A549 (cell line): ENCODE data around the gene CAPN14. TPM values are rescaled to one million over a fixed set of nuclear protein-coding genes. Genes with fewer than 3 reads are reported as not detected.

Experiments
- ATAC-seq, 2 experiments: fragments of 200-7000 bp in 1 of 2; fragments of >200 bp in 1 of 2; cut with Nextera tagmentation in 1 of 2; cut with Tn5 transposase in 1 of 2; 3 replicates each; pipeline versions ENCODE4 v1.8.0 to v1.9.1; 2018 to 2020; ENCODE audit warnings: mild to moderate bottlenecking in 1 of 2, moderate library complexity in 1 of 2
- CTCF ChIA-PET: fragments of 300-600 bp; sonication (Branson Sonifier 250); formaldehyde crosslinking; extraction: SDS; loops from one replicate; lab custom pipeline; 2021; ENCODE audit warnings: antibody characterized with exemption, inconsistent platforms; lab: Yijun Ruan, JAX
- POLR2A ChIA-PET: fragments of 350-600 bp; formaldehyde crosslinking; extraction: SDS; loops from one replicate; lab custom pipeline; 2021; ENCODE audit warnings: antibody characterized with exemption, inconsistent platforms; lab: Yijun Ruan, JAX
- DNase-seq, 2 experiments: peaks; one replicate each; pipeline versions ENCODE4 v3.0.0 to v3.0.0-alpha.2; 2011 to 2016; ENCODE audit warnings: low read depth in 1 of 2, low spot score in 1 of 2
- FAIRE-seq: peaks from 2 replicates; lab custom pipeline; 2011; peaks lifted over from hg19 to GRCh38; lab: Jason Lieb, UNC
- H3K27ac ChIP-seq, 2 experiments: fragments of >200 bp; sonication (Bioruptor Twin); formaldehyde crosslinking; 3 replicates each; pipeline ENCODE4 v1.5.1; 2016 to 2017
- H3K4me1 ChIP-seq: fragments of >200 bp; sonication (Bioruptor Twin); formaldehyde crosslinking; 3 replicates; pipeline ENCODE4 v1.6.1; 2016
- H3K4me2 ChIP-seq: fragments of >200 bp; sonication (Bioruptor Twin); formaldehyde crosslinking; 3 replicates; pipeline ENCODE4 v1.6.1; 2016
- H3K4me3 ChIP-seq: fragments of >200 bp; sonication (Bioruptor Twin); formaldehyde crosslinking; 3 replicates; pipeline ENCODE4 v1.5.1; 2016
- H3K9me3 ChIP-seq: fragments of >200 bp; sonication (Bioruptor Twin); formaldehyde crosslinking; 3 replicates; pipeline ENCODE4 v1.6.1; 2016
- EHF ChIP-seq: fragments of 250-450 bp; sonication (Bioruptor Pico); IDR thresholded peaks from 2 replicates; pipeline ENCODE4 v1.5.0; 2020; ENCODE audit warnings: mild to moderate bottlenecking
- EHMT2 ChIP-seq: fragments of 200-600 bp; sonication (generic); IDR thresholded peaks from 2 replicates; pipeline ENCODE4 v1.6.1; 2016; ENCODE audit warnings: antibody characterized with exemption, low read depth, mild to moderate bottlenecking, moderate library complexity
- EP300 ChIP-seq, 2 experiments: fragments of >200 bp; sonication (Bioruptor Twin); formaldehyde crosslinking; IDR thresholded peaks; 2 replicates in 1 of 2; 3 replicates in 1 of 2; pipeline ENCODE4 v1.6.1; 2016 to 2017
- GATA3 ChIP-seq: IDR thresholded peaks from 2 replicates; pipeline ENCODE4 v1.6.1; 2012; ENCODE audit warnings: borderline replicate concordance
- HDAC2 ChIP-seq: fragments of 200-600 bp; sonication (generic); IDR thresholded peaks from 2 replicates; pipeline ENCODE4 v1.6.1; 2016
- HOXB5 ChIP-seq: fragments of 250-450 bp; sonication (Bioruptor Pico); IDR thresholded peaks from 2 replicates; pipeline ENCODE4 v1.5.0; 2020; ENCODE audit warnings: mild to moderate bottlenecking, moderate library complexity
- JUN ChIP-seq, 2 experiments: fragments of >200 bp; sonication (Bioruptor Twin); formaldehyde crosslinking; IDR thresholded peaks; 2 replicates in 1 of 2; 3 replicates in 1 of 2; pipeline ENCODE4 v1.6.1; 2016 to 2017
- KDM1A ChIP-seq: fragments of 200-600 bp; sonication (generic); IDR thresholded peaks from 2 replicates; pipeline ENCODE4 v1.6.1; 2016; ENCODE audit warnings: low read depth, mild to moderate bottlenecking
- MAZ ChIP-seq: fragments of 150-350 bp; IDR thresholded peaks from 2 replicates; pipeline ENCODE4 v1.6.1; 2014; ENCODE audit warnings: antibody characterized with exemption, low read depth, low read length, borderline replicate concordance
- POLR2A ChIP-seq: IDR thresholded peaks from 2 replicates; pipeline ENCODE4 v1.6.1; 2012; ENCODE audit warnings: mild to moderate bottlenecking, low read length
- RAD21 ChIP-seq, 2 experiments: fragments of >200 bp in 1 of 2; sonication (Bioruptor Twin) in 1 of 2; formaldehyde crosslinking in 1 of 2; IDR thresholded peaks in 1 of 2; conservative IDR thresholded peaks in 1 of 2; 2 replicates in 1 of 2; 3 replicates in 1 of 2; pipeline ENCODE4 v1.6.1; 2012 to 2018; ENCODE audit warnings: inconsistent platforms in 1 of 2
- RARB ChIP-seq: fragments of 250-450 bp; sonication (Bioruptor Pico); IDR thresholded peaks from 2 replicates; pipeline ENCODE4 v1.8.0; 2021; ENCODE audit warnings: mild to moderate bottlenecking, moderate library complexity
- RCOR1 ChIP-seq: fragments of 150-350 bp; IDR thresholded peaks from 2 replicates; pipeline ENCODE4 v1.6.1; 2014; ENCODE audit warnings: antibody characterized with exemption, low read length, low read depth
- RFX5 ChIP-seq: fragments of 450-650 bp; IDR thresholded peaks from 2 replicates; pipeline ENCODE4 v1.7.1; 2014; ENCODE audit warnings: antibody characterized with exemption, mild to moderate bottlenecking, moderate library complexity
- RNF2 ChIP-seq: fragments of 200-600 bp; sonication (generic); IDR thresholded peaks from 2 replicates; pipeline ENCODE4 v1.6.1; 2016; ENCODE audit warnings: low read depth, mild to moderate bottlenecking, antibody characterized with exemption, moderate library complexity, borderline replicate concordance
- SMC3 ChIP-seq: fragments of >200 bp; sonication (Bioruptor Twin); formaldehyde crosslinking; IDR thresholded peaks from 3 replicates; pipeline ENCODE4 v1.6.1; 2018; ENCODE audit warnings: inconsistent platforms
- TFCP2L1 ChIP-seq: fragments of 250-450 bp; sonication (Bioruptor Pico); IDR thresholded peaks from 2 replicates; pipeline ENCODE4 v1.5.0; 2021; ENCODE audit warnings: mild to moderate bottlenecking
- TP53 ChIP-seq: fragments of 250-450 bp; sonication (Bioruptor Pico); IDR thresholded peaks from 2 replicates; pipeline ENCODE4 v1.5.0; 2021; ENCODE audit warnings: mild to moderate bottlenecking, moderate library complexity
- WGBS: methylation state at CpG from one replicate; pipeline ENCODE4 v1.1.6; 2017; ENCODE audit errors: missing lambda C conversion rate; 5-methylcytosine and 5-hydroxymethylcytosine counted together
- polyA plus RNA-seq, 4 experiments: library from polyadenylated mRNA; depleted of rRNA in 3 of 4; stranded (reverse); fragments of >200 nt; fragmentation: RNase III in 1 of 4; extraction: RNeasy Plus Mini Kit Qiagen cat#74134 plus additional on column Dnase treatment in 1 of 4; gene quantifications; 2 replicates in 3 of 4; 3 replicates in 1 of 4; pipeline ENCODE4 v1.2.3, GENCODE V29; 2011 to 2017
- TF ChIP-seq, protein P1 (sequence below): fragments of 200-600 bp; sonication (generic); IDR thresholded peaks from 2 replicates; pipeline ENCODE4 v1.6.1; 2016; ENCODE audit warnings: antibody characterized with exemption, mild to moderate bottlenecking, moderate library complexity
- TF ChIP-seq, protein P2 (sequence below): fragments of 150-350 bp; IDR thresholded peaks from 2 replicates; pipeline ENCODE4 v1.6.1; 2014; ENCODE audit warnings: low read depth, mild to moderate bottlenecking, low read length
- TF ChIP-seq, protein P3 (sequence below): IDR thresholded peaks from 2 replicates; pipeline ENCODE4 v1.6.1; 2012; ENCODE audit warnings: low read depth, borderline replicate concordance

Gene CAPN14
- polyA plus RNA-seq, 2 of the 4 experiments (the other 2 are of a cell fraction): 0.04 to 0.06 TPM

DNA sequence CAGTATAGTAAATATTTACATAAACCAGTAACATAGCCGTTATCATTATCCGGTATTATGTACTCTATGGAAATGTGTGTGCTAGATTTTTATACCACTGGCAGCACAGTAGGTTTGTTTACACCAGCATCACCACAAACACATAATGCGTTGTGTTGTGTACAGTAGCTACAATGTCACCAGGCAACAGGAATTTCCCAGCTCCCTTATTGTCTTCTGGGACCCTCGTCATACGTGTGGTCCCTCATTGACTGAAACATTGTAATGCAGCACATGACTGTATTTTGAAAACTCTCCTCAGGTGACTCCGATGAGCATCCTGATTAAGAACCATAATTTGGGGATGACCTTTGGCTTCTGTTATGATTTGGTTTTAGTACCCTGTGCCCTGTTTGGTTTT is 47.9 kb upstream of the CAPN14 start:
- no peak overlapping the region for H3K4me2 ChIP-seq
- TF ChIP-seq TP53 (CRISPR knock-in tag) (no peak), RAD21 (conservative IDR thresholded peaks at IDR 0.05 in 1 of 2, IDR thresholded peaks at IDR 0.05 in 1 of 2) (no peak), EHF (CRISPR knock-in tag) (no peak), KDM1A (no peak), RARB (no peak), MAZ (no peak), HOXB5 (CRISPR knock-in tag) (no peak), RCOR1 (no peak), HDAC2 (no peak), EHMT2 (no peak), GATA3 (no peak), TFCP2L1 (CRISPR knock-in tag) (no peak), POLR2A (no peak), EP300 (IDR thresholded peaks at IDR 0.05) (no peak), RFX5 (no peak), RNF2 (no peak), JUN (IDR thresholded peaks at IDR 0.05) (no peak), SMC3 (no peak)
- TF ChIP-seq, protein P1, sequence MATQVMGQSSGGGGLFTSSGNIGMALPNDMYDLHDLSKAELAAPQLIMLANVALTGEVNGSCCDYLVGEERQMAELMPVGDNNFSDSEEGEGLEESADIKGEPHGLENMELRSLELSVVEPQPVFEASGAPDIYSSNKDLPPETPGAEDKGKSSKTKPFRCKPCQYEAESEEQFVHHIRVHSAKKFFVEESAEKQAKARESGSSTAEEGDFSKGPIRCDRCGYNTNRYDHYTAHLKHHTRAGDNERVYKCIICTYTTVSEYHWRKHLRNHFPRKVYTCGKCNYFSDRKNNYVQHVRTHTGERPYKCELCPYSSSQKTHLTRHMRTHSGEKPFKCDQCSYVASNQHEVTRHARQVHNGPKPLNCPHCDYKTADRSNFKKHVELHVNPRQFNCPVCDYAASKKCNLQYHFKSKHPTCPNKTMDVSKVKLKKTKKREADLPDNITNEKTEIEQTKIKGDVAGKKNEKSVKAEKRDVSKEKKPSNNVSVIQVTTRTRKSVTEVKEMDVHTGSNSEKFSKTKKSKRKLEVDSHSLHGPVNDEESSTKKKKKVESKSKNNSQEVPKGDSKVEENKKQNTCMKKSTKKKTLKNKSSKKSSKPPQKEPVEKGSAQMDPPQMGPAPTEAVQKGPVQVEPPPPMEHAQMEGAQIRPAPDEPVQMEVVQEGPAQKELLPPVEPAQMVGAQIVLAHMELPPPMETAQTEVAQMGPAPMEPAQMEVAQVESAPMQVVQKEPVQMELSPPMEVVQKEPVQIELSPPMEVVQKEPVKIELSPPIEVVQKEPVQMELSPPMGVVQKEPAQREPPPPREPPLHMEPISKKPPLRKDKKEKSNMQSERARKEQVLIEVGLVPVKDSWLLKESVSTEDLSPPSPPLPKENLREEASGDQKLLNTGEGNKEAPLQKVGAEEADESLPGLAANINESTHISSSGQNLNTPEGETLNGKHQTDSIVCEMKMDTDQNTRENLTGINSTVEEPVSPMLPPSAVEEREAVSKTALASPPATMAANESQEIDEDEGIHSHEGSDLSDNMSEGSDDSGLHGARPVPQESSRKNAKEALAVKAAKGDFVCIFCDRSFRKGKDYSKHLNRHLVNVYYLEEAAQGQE: no peak
- TF ChIP-seq, protein P2, sequence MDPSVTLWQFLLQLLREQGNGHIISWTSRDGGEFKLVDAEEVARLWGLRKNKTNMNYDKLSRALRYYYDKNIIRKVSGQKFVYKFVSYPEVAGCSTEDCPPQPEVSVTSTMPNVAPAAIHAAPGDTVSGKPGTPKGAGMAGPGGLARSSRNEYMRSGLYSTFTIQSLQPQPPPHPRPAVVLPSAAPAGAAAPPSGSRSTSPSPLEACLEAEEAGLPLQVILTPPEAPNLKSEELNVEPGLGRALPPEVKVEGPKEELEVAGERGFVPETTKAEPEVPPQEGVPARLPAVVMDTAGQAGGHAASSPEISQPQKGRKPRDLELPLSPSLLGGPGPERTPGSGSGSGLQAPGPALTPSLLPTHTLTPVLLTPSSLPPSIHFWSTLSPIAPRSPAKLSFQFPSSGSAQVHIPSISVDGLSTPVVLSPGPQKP: no peak
- TF ChIP-seq, all 56 proteins: peak for 0
- Histone ChIP-seq H3K4me1 (no peaks in the 10 kb centered on the region), H3K9me3 (no peaks in the 10 kb centered on the region), H3K27ac (no peak overlapping the region), H3K4me3 (no peak overlapping the region)
- WGBS: 88% methylated on average over 6 of the region's 6 CpGs
- DNase-seq (no peak), ATAC-seq (no peak), FAIRE-seq (no peak)
- POLR2A ChIA-PET: no interaction called here
- CTCF ChIA-PET: interaction anchor here (1.2 kb wide), 1 partner anchor 32 kb away, joined by 6 read pairs; the partner anchor contains the start of gene EHD3

DNA sequence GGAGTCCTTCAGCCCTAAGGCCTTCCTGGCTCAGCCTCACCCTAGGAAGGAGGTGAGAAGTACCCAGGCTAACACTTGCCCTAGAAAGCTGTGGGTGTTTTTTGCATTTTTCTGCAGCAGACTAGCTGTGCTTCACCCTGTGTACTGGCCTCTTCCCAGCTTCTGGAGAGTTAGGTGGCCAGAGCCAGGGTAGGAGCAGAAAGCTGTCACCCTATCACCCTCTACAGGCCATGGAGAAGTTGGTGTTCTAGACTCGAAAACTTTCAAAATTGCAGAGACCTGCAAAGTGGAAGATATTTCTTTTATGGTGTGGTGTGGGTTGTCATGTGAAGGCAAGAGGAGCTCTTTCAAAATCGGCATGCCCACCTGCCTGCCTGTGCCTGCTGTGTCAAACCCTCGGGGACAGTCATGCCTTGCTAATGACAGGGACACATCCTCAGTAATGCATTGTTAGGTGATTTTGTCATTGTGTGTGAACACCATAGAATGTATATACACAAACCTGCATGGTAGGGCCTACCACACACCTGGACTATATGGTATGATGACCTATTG is 46.4 kb upstream of the CAPN14 start:
- 0 out of 5 replicates have a peak, but pooled peaks of 1 of the 2 experiments have one; percentile 5 for TF ChIP-seq RAD21 (conservative IDR thresholded peaks at IDR 0.05 in 1 of 2, IDR thresholded peaks at IDR 0.05 in 1 of 2)
- TF ChIP-seq, protein P3, sequence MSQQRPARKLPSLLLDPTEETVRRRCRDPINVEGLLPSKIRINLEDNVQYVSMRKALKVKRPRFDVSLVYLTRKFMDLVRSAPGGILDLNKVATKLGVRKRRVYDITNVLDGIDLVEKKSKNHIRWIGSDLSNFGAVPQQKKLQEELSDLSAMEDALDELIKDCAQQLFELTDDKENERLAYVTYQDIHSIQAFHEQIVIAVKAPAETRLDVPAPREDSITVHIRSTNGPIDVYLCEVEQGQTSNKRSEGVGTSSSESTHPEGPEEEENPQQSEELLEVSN: no peak
- no peak for FAIRE-seq
- DNase-seq: no peak
- ChIA-PET POLR2A (no interaction called here), CTCF (interaction anchor here (1.1 to 3.7 kb wide), 3 partner anchors 9 to 70 kb away, joined by 3 to 13 read pairs (median 4); no protein-coding TSS in a partner anchor)
- WGBS: 66% methylated on average over 3 of the region's 3 CpGs
- no peaks in the 10 kb centered on the region for H3K9me3 ChIP-seq
- no peak overlapping the region for H3K4me3 ChIP-seq
- H3K4me2 ChIP-seq: no peak overlapping the region
- H3K27ac ChIP-seq: no peak overlapping the region
- peak; percentile 40 to 59; a peak in 3 of 6 replicates for ATAC-seq
- H3K4me1 ChIP-seq: no peaks in the 10 kb centered on the region
